ENCODE data around the gene FSCN2.

Gene FSCN2

GRCh38 chr17:81502471-81503017, 25.6 kb upstream of the FSCN2 start:
- TF ChIP-seq CTCF (IDR thresholded peaks at IDR 0.05; ENCODE audit: insufficient read depth, missing control alignments): no peak
- FAIRE-seq: no peak
- no peak for DNase-seq (ENCODE audit: insufficient read length, low spot score)

GRCh38 chr17:81503619-81504018, 24.6 kb upstream of the FSCN2 start:
- no peak for TF ChIP-seq CTCF (IDR thresholded peaks at IDR 0.05; ENCODE audit: insufficient read depth, missing control alignments)
- FAIRE-seq (no peak), DNase-seq (ENCODE audit: insufficient read length, low spot score) (no peak)

GRCh38 chr17:81508639-81509206, 19.5 kb upstream of the FSCN2 start:
- no peak for TF ChIP-seq CTCF (IDR thresholded peaks at IDR 0.05; ENCODE audit: insufficient read depth, missing control alignments)
- FAIRE-seq (no peak), DNase-seq (ENCODE audit: insufficient read length, low spot score) (no peak)

GRCh38 chr17:81509207-81509971, 18.8 kb upstream of the FSCN2 start:
- no peak for DNase-seq (ENCODE audit: insufficient read length, low spot score)
- no peak for TF ChIP-seq CTCF (IDR thresholded peaks at IDR 0.05; ENCODE audit: insufficient read depth, missing control alignments)
- FAIRE-seq: no peak

GRCh38 chr17:81509972-81510784, 18.0 kb upstream of the FSCN2 start:
- TF ChIP-seq CTCF (IDR thresholded peaks at IDR 0.05; ENCODE audit: insufficient read depth, missing control alignments): no peak
- FAIRE-seq (no peak), DNase-seq (ENCODE audit: insufficient read length, low spot score) (no peak)

GRCh38 chr17:81510785-81511553, 17.2 kb upstream of the FSCN2 start:
- FAIRE-seq (no peak), DNase-seq (ENCODE audit: insufficient read length, low spot score) (no peak)
- no peak for TF ChIP-seq CTCF (IDR thresholded peaks at IDR 0.05; ENCODE audit: insufficient read depth, missing control alignments)
